ENCODE measurements around the gene RRH.
"Not testable (repeated sequence)": the region's sequence is repeated elsewhere in the genome, so short reads cannot be mapped to it uniquely, and the experiment has no call there.

Gene RRH

GRCh38 chr4:109827672-109828071, at the start of gene RRH:
Gene RRH (plus strand): TSS chr4:109827972. CDS start chr4:109828028, 56 bp downstream.
- no peak for DNase-seq

- not testable (repeated sequence) for DNase-seq
These were observed 45.7 kb upstream of the RRH start for GRCh38 chr4:109782092-109782491.

- no peak for DNase-seq
These were observed 40.9 kb upstream of the RRH start for GRCh38 chr4:109786846-109787245.

GRCh38 chr4:109787807-109788206, 40.0 kb upstream of the RRH start:
- no peak for DNase-seq

GRCh38 chr4:109795059-109795458, 32.7 kb upstream of the RRH start:
- no peak for DNase-seq

- DNase-seq: no peak
These were observed 28.9 kb upstream of the RRH start for GRCh38 chr4:109798866-109799265.

- no peak for DNase-seq
These were observed 26.5 kb upstream of the RRH start for GRCh38 chr4:109801099-109801789.

GRCh38 chr4:109801895-109802319, 25.9 kb upstream of the RRH start, which contains the start of gene CFI:
Gene CFI (minus strand): TSS chr4:109801999. CDS start chr4:109801971, 28 bp downstream.
- peak; percentile 30 for DNase-seq

- DNase-seq: no peak
These were observed 23.7 kb upstream of the RRH start for GRCh38 chr4:109803924-109804571.

- DNase-seq: no peak
These were observed 18.1 kb upstream of the RRH start for GRCh38 chr4:109809655-109810054.

GRCh38 chr4:109810552-109811387, 17.0 kb upstream of the RRH start:
- no peak for DNase-seq

- no peak for DNase-seq
These were observed 16.1 kb upstream of the RRH start for GRCh38 chr4:109811707-109812106.

GRCh38 chr4:109815151-109816081, 12.4 kb upstream of the RRH start, which contains the start of gene GAR1:
Gene GAR1 (plus strand): TSS chr4:109815762. CDS start chr4:109816165, 403 bp downstream.
- peak; percentile 89 for DNase-seq

GRCh38 chr4:109816082-109816442, 11.7 kb upstream of the RRH start:
- no peak for DNase-seq

GRCh38 chr4:109816894-109817293, 10.9 kb upstream of the RRH start:
- DNase-seq: no peak

GRCh38 chr4:109818268-109818667, 9.5 kb upstream of the RRH start:
- no peak for DNase-seq

- no peak for DNase-seq
These were observed 7.2 kb upstream of the RRH start for GRCh38 chr4:109820563-109820962.

- DNase-seq: no peak
These were observed 6.6 kb upstream of the RRH start for GRCh38 chr4:109821185-109821584.

GRCh38 chr4:109826719-109827118, 1.1 kb upstream of the RRH start:
- DNase-seq: no peak

GRCh38 chr4:109833756-109834155, 6.0 kb downstream of the RRH start:
- no peak for DNase-seq

GRCh38 chr4:109836985-109837384, 9.2 kb downstream of the RRH start:
- DNase-seq: no peak

- no peak for DNase-seq
These were observed 18.8 kb downstream of the RRH start for GRCh38 chr4:109846395-109847098.
